Jurkat, Clone E6-1 (cell line): ENCODE data around the gene CDH23.

Source experiments
- DNase-seq: peaks from one replicate; pipeline ENCODE4 v3.0.0-alpha.2; 2011; ENCODE audit warnings: low read depth, low spot score
- H3K4me3 ChIP-seq: 2 replicates; pipeline ENCODE4 v1.5.1; 2011; ENCODE audit warnings: mild to moderate bottlenecking, low read length, control low read depth, moderate library complexity

The CDH23 gene

DNA sequence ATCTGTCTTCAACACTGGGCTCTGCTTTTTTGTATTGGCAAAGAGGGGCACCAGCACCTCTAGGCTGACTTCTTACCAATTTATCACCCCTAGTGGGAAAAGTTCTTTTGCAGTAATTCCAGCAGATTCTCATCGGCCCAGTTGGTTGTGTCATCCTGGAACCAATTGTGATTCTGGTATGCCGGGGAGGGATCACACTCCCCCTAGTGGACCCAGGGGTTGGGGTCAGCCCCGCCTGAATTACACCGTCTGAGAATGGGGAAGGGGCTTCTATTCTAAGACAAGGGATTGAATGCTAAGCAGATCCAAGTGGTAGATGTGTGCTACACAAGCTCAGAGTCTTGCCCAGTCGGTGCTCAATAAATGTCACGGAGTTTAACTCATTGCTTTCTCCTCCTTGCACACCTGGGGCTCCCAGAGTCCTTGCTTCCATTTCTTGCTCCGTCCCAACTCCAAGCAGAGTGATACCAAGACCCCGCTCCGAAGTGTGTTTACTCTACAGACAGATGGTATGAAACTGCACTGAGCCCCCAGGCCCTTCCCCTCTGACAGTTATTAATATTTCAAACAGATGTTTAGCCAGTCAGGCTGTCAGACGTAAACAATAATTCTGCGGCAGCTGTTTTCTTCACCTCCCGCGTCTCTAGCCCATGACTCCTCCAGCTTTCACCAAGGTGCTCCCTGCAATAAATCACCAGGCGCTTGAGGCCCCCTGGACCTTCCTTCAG, 251.0 kb downstream of the CDH23 start:
- H3K4me3 ChIP-seq, result no peak overlapping the region
- no peak for DNase-seq

DNA sequence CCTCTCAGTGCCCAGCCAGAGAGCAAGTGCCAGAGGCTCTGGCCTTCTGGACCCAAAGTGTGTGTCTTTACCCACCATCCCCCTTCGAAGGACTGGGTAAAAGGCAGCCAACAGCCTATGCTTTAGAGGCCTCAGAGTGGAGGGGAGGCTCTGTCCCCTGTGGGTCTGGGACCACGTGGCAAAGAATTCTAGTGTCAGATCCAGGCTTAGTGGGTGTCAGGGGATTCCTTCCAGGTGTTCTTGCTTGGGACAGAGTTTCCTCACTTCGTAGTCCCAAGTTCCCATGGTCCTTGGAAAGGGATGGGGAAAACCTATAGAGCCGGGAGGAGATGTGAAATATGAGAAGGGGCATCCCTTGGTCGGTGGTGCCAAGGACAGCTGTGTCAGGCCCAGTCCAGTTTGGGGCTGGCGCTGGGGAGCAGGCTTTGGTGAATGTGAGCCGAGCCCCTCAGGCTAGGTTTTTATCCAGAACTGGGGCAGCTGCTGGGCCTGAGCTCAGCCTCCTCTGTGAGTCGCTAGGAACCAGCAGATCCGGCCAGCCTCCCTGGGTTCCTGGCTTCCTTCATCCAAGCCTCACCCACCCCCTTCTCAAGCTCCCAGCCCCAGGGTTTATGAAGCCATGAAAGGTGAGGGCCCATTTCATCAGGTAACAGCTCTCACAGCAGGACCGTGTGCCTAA, 251.7 kb downstream of the CDH23 start:
- no peak for DNase-seq

DNA sequence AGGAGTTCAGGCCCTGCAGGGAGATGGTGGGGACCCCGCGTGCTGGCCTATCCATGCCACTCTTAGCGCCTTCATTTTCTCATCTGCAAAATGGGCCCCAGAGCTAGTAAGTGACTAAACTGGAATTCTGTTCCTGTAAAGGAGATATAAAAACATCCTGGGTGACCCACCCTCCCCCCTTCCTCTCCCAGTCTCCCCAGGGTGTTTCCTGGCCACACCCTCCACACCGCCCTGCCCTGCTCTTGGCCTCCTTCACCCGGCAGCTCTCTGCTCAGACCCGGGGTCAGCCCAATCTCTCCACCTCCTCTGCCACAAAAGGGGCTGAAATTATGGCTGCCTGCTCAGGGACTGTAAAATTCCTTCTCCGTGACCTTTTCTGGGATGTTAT, 252.2 kb downstream of the CDH23 start:
- H3K4me3 ChIP-seq, result no peak overlapping the region

More for the DNA sequence above, 251.7 kb downstream of the CDH23 start:
- no peak overlapping the region for H3K4me3 ChIP-seq

DNA sequence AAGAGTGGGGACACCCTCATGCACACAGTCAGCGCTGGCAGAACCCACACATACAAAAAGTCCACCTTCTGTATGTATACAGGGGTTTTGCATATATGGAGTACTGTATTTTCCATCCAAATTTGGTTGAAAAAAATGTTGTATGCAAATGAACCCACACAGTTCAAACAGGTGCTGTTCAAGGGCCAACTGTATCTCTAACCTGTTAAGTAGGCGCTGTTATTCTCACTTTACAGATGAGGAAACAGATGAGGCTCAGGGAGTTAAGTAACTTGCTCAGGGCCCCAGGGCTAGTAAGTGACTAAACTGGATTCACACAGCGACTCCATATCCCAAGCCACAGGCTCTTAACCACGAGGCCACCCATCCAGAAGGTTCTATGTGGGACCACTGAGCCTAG, 252.9 kb downstream of the CDH23 start:
- DNase-seq, result no peak
- no peak overlapping the region for H3K4me3 ChIP-seq

More for the DNA sequence above, 252.2 kb downstream of the CDH23 start:
- no peak for DNase-seq

DNA sequence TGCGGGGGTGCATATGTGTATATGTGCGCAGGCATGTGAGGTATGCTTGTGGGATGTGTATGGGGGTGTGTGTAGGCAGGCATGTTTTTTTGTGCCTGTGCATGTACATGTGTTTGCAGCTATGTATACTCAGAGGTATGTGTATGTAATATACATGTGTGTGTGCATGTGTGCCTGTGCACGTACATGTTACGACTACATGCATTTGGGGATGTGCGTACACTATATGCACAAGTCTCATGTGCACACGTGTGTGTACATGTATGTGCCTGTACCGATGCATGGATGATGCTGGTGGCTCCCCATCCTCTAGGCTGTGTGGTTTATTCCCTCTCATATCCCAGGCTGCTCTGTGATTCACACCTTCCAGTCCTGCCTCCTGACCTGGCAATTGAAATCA, 253.7 kb downstream of the CDH23 start:
- DNase-seq, result no peak
- no peak overlapping the region for H3K4me3 ChIP-seq

DNA sequence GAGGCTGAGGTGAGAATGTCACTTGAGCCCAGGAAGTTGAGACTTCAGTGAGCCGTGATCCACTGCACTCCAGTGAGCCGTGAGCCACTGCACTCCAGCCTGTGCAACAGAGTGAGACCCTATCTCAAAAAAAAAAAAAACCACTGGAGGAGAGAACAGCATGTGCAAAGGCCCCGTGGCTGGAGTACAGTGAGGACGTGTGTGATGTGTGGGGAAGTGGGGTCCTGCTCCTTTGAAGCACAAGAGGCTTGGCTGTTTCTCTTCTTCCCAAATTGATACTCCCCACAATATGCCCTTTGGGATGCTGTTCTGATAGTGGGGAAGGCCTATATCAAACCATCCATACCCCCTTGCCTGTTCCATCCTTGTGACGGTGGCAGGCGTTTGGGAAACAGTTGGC, 254.7 kb downstream of the CDH23 start:
- no peak for DNase-seq
- H3K4me3 ChIP-seq, result no peak overlapping the region

DNA sequence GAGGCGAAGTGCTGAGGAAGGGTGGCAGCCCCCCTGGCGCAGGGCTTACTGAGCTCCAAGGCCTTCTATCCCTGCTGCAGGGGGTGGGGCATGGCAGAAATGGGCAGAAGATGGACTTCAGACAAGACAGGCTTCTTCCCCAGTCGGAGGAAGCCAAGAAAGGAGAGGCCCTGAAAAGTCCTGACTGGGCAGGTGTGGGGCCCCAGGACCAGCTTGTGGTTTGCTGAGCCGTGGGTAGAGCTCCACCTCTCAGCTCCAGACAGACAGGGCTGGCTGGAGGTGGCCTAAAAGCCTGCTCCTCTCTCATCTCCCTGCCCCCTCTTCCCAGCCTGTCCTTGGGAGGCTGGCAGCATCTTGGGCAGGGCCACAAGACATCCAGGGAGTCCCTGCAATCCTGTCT, 255.2 kb downstream of the CDH23 start:
- no peak overlapping the region for H3K4me3 ChIP-seq
- DNase-seq, result no peak

DNA sequence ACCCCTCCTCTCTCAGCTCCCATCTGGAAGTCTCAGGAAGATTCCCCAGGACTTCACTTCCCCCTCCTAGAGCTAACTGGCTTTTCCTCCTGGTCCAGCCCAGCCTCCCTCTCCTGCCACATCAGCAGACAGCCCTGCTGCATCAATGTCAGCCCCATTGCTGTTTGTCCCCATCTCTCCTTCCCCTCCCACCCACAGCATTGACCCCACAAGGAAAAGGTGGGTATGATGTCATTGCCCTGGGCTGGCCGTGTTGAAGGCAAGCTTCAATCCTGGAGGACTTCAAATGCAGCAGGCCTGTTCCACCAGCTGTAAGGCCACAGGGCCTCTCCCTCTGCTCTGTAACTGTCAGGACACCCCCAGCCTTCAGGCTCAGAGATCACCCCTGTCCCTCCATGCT, 256.3 kb downstream of the CDH23 start:
- no peak overlapping the region for H3K4me3 ChIP-seq
- no peak for DNase-seq

DNA sequence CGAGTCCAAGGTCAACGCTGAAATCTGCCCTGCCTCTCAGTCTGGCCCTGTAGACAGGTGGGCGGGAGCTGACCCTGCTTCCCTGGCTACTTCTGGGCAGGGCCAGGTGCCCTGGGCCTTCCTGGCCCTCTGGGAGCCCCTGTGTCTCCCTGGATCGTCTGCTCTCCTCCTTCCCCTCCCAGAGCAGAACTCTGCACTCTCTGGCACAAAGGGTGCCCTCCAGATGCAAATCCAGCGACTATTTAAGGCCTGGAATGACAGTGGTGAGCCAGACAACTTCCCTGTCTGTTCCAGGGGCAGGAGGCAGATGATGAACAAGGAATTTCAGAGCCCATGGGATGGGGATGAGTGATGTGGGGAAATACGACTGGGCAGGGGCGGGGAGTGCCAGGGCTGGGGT, 259.5 kb downstream of the CDH23 start:
- no peak overlapping the region for H3K4me3 ChIP-seq
- no peak for DNase-seq

DNA sequence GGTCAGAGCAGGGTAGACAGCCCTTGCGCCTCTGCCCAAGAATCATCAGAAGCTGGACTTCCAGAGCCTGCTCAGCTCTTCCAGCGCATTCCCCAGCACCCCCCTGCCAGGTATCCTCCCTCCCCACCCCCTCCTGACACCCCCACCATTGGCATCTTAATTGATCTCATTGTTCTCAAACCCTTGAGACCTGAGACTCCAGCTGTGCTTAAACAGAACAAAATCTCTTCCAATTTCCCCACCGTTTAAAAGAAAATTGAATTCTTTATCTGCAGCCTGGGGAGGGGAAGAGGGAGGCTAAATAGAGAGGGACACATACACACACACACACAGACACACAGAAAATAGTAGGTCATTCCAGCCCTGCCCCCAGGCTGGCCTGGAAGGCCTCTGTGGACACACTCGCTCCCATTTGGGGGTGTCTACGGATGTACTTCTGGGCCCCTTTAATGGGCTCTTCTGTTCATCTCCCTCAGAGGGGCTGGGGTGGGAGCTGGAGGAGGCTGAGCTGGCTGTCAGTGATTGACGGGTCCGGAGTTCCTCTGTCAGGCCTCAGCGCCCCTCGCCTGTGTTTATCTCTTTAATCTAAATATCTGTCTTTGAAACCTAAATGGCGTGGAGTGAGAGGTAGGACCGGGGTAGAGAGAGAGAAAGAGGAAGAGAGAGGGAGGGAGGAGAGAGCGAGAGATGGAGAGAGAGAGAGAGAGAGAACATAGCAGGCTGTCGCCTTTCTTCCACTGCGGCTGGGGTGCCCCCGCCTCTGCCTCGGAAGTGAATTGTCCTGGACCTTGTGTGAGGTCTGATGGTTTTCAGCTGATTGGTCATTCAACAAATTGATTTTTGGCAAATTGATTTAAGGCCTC, 261.1 kb downstream of the CDH23 start:
- H3K4me3 ChIP-seq, result no peak overlapping the region
- no peak for DNase-seq

DNA sequence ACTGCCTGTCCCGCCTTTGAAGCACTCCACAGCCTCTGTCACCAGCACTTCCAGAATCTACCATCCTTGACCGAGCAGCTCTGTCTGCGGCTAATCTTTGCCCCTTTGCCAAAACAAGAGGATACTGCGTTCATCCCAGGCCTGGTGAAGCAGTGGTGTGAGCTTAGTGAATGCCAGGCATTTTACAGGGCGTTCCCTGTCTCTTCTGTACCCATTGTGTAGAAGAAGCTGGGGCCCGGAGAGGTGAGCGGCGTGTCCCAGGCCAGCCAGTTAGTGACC, 261.7 kb downstream of the CDH23 start:
- no peak for DNase-seq

DNA sequence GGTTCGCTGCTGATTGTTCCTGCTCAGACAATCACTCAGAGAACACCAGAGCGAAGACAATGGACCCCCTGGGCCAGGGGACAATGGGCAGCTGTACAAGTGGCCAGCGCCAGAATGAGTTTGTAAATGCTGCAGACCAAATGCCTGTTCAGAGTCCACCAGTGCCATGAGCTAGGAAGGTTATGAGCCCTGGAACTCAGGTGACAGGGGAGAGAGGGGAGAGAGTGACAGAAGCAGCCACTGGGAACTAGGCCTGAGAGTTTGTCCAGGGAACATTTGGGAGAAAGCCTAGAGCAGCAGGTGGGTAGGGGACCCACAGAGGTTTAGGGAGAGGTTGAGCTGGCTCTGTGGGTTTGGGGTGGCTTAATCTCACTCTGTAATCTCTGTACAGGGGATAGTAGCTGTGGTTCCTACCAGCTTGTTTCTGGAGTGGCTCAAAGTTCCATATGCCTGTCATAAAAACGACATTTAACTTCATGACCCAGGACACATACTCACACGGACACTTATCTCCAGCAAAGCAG, 262.5 kb downstream of the CDH23 start:
- no peak overlapping the region for H3K4me3 ChIP-seq
- no peak for DNase-seq

More for the DNA sequence above, 261.7 kb downstream of the CDH23 start:
- no peak overlapping the region for H3K4me3 ChIP-seq

DNA sequence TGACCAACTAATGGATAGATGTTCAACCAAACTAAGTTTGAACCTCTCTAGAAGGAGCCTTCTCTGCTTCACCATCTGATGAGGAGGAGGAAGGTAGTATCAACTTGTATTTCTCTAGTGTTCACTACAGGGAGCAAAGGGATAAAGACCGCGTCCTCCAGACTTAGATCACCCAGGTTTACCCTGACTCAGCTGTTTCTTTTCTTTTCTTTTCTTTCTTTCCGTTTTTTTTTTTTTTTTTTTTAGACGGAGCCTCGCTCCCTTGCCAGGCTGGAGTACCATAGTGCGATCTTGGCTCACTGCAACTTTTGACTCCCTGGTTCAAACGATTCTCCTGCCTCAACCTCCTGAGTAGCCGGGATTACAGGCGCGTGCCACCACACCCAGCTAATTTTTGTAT, 263.0 kb downstream of the CDH23 start:
- DNase-seq, result no peak
- H3K4me3 ChIP-seq, result no peak overlapping the region

DNA sequence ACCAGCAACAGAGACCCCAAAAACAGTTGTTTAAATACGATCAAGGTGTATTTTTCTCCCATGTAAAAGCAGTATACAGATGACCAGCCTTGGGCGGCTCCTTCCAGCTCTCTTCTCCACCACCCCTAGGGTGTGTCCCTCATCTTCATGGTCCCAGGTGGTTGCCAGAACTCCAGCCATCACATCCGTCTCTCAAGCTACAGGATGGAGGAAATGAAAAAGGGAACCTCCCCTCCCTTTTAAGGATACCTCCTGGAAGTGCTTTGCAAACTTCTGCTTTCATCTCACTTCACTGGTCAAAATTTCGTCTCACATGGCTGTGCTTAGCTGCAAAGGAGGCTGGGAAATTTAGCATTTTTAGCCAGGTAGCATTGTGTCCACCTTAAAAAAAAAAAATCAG, 263.6 kb downstream of the CDH23 start:
- no peak overlapping the region for H3K4me3 ChIP-seq
- DNase-seq, result no peak

DNA sequence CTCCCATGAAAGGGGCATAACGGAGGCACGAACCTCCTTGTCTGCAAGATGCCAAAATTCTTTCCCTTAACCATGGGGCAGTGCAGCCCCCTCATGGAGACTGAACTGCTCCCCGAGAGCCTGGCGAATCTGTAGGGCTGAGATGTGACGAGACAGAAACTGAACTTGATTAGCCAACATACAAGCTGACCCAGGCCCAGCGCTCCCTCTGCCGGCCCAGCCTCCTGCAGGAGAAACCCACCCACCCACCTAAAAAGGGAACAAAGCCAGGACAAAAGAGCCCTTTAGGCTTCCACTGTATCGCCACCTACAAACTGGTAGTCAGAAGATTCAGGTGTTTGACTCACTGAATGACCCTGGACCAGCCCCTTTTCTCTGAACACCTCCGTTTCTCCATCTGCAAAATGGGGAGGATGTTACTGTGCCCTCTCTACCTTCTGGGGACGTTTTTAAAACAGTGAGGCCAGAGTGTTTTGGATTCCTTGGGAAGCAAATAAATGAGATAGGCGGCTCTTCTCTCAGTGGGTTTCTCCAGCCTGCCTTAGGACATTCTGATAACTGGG, 264.4 kb downstream of the CDH23 start:
- DNase-seq, result no peak
- no peak overlapping the region for H3K4me3 ChIP-seq

DNA sequence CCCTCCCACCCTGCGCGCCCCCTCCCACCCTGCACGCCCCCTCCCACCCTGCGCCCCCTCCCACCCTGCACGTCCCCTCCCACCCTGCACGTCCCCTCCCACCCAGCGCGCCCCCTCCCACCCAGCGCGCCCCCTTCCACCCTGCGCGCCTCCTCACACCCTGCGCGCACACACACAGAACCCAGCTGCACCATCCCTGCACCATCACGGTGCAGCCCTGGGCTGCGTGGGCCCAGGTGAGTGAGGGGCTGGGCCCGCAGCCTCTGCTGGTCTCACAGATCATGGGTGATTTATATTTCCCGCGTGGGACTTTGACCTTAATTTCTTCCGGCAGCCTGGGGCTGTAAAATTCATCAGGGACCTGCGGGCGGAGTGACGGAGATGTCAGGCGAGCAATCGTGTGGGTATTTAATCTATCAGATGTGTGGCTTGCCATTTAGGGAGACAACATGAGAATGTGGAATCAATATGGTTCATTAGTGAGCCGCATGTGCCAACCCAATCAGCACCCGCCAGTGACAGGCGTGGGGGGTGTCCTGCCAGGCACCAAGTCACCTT, 265.1 kb downstream of the CDH23 start:
- no peak for DNase-seq
- no peak overlapping the region for H3K4me3 ChIP-seq

DNA sequence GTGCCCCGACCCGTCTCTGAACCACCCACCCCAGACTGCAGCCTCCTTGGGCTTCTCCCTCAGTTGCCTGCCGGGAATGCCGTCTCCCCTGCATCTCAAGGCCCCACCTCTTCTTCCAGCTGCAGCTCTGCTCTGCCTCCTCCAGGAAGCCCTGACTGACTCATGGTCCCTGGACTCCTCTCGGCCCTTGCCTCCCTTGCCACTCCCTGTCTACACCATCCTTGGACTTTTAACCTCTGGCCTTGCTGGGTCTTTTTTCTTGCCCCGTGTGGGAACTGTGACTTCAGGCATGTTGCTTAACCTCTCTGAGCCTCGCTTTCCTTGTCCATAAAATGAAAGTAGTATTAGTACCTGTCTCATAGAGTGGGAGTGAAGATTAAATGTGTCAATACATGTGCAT, 266.6 kb downstream of the CDH23 start:
- no peak overlapping the region for H3K4me3 ChIP-seq
- no peak for DNase-seq

DNA sequence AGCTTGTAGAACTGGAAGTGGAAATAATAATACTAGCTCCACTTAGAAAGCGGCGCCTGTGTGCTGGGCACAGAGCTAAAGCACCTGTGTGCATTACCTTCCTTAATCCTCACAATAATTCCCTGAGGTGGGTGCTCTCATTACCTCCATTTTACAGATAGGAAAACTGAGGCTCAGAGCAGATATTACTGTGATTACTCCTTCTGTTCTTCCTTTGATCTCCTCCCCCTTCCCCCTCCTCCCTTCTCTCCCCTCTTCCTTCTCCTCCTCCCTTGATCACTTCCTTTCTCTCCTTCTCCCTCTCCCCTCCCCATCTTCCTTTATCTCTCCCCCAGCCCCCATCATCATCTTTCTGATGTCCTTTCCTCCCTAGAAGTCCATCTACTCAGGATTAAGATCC, 267.9 kb downstream of the CDH23 start:
- no peak overlapping the region for H3K4me3 ChIP-seq
- DNase-seq, result no peak

DNA sequence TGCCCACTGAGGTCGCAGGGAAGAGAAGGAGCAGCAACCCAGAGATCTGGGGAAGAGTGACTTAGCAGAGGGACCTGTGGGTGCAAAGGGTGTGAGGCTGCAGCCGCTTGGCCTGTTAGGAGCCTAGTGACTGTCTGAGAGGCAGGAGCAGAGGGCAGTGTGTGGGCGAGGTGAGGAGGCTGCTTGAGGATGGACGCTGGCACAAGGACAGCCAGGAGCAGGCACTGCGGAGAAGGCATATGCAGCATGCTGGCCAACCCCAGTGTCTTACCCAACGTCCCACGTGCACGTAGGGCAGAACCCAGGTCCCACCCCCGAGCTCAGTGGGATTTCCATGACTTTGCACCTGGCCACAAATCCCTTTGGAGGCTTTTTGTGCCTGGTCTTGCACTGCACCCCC, 268.7 kb downstream of the CDH23 start:
- H3K4me3 ChIP-seq, result no peak overlapping the region
- DNase-seq, result no peak
